NCI-H748 (cell line): ENCODE results near the gene PRELID3B.

ENCODE experiments used
- DNase-seq: peaks from one replicate; lab custom pipeline; 2025; ENCODE audit not compliant: unreplicated experiment; lab: John Stamatoyannopoulos, UW

The PRELID3B gene

DNA sequence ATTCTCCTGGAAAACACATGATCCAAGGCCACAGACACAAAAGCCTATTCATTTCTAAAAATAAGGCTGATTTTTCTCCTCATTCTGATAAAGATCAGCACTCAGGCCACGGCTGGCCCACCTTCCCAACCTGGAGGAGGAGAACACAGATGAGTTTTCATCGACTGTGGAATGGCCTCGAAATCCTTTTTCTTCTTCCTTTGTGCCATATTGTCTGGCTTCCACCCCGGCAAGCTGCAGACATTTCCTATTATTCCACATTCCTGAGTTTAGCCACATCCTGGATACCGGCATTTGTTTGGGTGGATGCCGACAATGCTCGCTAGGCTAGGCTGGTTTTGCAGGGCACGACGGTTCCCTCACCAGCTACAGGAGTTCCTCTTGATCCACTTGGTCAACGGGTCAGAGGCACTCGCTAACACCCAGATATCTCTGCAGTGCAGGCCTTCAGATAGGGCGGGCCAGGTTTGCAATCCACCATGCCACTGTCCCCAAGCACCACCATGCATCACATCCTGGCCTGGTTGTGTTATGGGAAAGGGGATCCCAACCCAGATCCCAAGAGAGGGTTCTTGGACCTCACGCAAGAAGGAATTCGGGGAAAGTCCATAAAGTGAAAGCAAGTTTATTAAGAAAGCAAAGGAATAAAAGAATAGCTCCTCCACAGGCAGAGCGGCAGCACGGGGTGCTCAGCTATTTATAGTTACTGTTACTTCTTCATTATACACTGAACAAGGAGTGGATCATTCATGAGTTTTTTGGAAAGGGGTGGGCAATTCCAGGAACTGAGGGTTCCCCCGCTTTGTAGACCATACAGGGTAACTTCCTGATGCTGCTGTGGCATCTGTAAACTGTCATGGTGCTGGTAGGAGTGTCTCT lies 31.4 kb downstream of the PRELID3B start:
- DNase-seq, result no peak

DNA sequence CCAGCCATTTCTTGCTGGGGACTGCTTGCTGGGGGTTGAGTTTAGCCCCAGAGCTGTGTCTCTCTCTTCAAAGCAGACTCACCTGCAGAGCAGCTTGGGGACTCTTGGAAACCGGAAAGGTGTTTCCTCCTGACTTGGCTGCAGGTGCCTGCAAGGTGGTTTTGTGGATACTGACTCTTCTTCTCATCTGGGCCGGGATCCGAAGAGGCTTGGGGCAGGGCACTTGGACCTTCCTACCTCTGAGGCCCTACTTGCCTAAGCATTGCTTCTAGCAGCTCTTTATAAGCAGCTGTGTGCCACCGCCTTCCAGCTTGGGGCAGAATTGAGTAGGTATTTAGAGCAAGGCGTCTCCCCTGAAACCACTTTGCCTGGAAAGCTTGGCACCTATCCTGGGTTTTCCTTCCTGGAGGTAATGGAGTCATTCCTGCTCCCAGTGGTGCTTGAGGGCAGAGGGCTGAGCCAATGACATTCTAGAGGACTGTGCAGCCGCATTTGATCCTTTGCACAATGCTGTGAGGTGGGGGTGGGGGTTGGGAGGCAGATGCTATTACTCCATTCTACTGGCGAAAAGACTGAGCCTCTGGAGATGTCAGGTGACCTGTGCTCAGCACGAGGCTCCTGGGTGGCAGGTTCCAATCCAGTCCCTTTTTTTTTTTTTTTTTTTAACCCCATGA lies 32.1 kb downstream of the PRELID3B start:
- no peak for DNase-seq

DNA sequence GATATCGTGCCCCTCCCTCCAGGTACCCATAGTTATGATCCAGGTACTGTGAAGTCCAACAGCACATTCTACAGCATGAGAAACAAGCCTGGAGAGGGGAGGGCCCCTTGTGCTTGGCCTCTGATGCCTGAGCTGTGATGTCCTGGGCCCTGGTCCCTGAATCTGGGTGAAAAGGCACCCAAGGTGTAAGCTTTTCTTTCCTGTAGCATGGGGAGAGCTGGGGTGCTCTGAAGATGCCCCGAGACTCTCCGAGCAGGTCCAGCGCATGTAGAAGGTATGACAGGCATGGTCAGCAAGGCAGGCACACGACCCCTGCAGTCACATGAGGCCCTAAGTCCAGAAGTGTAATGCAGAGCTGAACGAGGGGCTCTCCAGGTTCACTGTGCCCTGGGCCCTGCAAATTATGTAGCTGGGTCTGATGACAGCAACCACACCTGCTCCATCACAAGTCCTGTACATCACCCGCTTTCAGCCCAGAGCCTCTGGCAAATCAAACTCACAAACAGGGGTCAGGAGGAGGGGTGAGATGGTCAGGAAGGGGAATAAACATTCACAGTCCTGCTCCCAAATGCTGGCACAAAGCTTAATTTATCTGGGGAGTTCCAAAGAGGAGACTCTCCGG lies 33.8 kb downstream of the PRELID3B start:
- no peak for DNase-seq

DNA sequence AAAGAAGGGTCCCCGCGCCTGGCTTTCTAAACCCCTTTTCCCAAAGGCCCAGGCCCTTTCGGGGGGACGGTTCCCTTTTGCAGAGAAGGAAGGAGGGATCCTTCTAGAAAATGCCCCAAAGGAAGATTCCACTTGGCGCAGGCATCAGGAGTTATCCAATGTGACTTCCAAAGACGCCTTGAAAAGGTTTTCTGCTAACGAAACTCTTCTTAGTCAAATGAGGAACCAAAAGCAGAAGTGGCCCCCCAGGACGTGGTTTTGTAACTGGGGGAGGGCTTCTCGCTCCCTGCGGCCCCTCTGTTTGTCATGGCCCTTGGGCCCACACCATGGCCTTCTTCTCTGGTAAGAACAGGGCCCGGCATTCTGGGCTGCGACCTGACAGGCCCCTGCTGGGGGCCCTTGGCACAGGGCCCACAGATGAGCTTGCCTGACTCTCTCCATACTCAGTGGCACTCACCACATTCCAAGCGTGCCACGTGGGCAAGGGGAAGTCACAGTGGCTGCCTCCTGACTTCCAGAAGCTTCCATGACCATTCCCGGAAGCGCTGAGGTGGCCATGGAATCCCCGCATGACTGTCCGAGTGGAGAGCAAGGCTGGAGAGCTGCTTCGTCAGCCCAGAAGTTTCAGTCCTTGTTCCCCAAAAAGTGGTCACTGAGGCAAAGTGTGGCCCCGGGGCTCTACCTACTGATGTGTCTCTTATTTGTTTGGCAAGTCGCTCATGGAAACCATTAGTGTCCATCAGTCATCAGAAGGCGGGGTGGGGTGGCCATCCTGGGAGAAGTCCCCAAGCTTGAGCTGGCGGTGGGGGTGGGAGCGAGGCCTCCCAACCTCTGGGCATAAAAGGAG lies 34.7 kb downstream of the PRELID3B start:
- no peak for DNase-seq

DNA sequence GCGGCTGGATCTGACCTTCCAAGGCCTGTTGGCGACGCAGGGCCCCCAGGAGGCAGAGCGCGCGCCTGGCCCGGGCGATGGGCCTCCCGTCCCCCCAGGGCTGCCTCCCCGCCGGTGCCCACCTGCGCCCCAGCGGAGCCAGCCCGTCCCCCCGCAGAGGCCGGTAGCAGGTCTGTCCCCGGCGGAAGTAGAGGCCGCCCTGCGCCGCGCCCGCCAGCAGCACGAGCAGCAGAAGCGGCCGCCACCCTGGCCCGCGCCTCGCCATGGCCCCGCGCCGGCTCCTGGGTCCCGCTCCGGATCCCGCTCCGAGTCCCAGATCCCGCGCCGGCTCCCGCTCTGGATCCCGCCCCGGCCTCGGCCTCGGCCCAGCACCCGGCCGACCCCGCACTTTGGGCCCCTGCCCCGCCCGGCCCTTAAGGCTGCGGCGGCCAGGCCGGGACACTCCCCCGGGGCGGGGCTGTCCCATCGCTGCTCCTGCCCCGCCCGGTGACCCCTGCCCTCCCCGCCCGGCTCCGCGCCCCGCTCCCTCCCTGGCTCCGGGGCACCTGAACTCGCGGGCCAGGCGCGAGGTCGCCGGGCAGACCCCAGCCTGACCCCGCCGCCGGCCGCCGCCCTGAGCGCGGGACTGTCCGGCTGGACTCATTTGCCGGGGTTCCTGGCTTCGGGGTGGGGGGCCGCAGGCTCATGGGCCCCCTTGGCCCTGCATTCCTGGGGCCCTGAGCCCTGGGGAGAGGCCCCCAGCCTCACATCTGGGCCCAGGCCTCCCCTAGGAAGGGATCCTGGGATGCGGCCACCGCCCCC lies 35.5 kb downstream of the PRELID3B start, which contains the start of gene CTSZ:
Gene CTSZ, minus strand, starts transcription at position 391 of the 801 bp plus-strand sequence. Its CDS starts 126 bp downstream, at position 265.
- DNase-seq, result no peak

DNA sequence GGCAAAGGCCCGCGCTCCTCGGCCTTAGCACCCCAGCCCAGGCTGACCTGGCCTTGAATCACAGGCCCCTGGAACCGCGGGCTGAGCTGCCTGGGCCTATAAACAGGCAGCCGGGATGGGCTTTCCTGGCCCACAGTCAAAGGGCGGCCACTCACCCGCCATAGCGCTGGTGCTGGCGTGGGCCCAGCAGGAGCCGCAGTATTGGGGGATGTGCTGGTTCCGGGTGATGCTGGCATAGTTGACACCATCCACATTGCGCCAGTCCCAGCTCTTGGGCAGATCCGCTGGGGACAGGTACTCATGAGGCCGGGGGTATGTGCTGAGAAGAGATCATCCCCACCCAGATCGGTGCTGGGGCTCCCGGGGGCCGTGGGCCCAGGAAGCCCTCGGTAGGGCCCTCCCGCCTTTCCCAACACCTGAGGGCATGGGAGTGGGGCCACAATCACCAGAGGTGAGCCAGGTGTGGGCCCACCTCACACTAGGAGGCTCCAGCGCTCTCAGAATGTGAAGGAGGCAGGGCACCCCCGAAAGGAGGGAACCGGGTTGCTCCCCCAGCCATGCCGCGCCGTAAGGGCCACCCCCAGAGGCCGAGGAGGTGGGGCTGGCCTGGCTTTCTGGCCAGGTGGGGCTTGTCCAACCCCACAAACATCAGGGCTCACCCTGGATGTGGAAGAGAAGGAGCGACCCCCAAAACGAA lies 36.3 kb downstream of the PRELID3B start:
- no peak for DNase-seq

DNA sequence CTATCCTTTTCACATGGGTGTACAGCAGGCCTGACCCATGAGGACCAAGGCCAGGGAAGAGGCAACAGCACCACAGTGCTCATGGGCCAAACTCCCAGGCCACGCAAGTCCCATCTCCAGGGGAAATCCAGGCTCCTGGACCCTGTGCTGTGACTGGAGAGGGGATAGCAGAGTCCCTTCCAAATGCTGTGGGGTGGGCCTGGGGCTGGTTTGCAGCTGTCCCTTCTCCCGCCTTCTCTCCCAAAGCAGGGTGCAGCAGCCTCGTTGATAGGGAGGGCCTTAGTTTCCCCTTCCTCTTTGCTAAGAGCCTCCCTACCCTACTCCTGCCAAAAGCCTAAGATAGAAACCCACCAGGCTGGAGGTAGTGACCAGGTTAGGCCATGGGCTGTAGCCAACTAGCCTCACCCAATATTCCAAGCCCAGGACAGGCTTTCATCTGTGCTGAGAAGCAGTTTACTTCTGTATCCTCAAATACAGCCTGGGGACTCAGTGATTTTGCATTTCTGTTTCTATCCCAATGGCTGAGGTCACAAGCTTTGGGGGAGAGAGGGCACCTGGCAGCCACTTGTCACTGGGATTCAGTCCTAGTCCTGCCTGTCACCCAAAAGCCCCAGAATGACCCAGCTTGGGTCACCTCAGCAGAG lies 36.9 kb downstream of the PRELID3B start:
- no peak for DNase-seq

DNA sequence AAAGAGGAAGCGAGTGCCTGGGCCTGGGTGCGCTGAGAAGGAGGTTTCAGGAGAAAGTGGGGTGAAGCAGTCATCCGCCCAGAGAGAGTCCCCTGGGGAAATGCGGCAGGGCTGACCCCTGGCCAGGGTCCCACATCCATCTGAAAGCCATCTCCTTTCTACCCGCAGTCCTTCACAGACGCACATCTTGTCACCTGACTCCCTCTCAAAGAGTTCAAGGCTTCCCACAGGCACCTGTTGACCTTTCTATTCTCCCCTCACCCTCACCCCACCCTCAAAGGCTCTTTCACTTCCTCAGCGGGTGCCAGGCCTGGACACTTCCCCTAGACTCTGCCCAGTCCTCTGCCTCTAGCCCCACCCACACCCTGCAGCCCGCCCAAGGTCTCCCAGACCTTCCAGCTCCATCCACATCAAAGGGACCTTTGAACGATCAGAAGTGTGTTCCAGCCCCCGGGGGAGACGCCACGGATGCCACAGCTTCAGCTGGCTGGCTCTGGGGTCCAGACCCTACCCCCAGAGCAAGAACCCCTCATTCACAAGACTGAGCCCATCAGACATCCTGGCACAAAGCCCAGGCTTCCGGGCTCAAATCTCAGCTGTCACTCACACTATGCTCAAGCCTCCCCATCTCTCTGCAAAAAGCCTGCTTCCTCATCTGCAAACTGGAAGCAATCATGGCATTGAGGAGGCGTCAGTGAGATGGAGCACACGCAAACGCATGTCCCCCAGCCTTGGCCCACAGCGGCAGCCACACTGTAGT lies 37.6 kb downstream of the PRELID3B start:
- DNase-seq, result no peak

DNA sequence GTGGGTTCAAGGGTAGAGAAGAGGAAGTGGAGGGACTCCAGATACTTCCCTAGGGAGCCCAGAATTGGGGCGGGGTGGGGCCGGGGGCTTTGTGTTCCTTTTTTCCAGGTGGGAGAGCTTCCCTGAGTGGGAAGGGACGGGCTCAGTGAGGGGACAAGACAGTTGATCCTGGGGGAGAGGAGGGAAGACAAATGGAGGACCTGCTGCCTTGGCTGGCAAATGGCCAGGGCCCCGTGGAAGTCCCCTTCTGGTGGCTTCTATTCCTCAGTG lies 38.2 kb downstream of the PRELID3B start:
- DNase-seq, result no peak

DNA sequence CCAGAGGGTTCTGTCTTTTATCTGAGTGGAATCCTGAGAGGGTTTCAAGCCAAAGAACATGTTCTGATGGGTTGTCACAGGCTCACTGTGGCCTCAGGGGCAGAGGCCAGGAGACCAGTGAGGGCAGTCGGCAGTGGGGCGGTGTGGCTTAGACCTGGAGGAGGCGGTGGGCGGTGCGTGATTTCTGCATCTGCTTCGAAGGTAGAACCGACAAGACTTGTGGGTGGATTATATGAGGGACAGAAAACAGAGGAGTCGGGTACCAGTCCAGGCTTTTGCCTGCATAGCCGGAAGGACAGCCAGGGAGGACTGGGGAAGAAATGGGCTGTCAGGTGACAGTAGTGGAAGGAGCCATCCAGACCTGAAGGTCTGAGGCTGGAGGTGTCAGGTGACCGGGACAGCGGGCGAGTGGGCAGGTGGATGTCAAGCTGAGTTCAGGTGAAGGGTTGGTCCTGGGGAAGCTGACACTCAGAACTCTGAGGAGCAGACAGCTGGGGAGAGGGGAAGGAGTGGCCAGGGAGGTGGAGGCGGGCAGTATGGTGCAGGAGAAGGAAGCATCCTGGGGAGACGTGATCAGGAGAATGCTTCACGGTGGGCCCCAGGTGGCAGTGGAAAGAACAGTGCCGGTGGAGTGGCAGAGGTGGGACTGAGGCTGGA lies 38.6 kb downstream of the PRELID3B start:
- no peak for DNase-seq

DNA sequence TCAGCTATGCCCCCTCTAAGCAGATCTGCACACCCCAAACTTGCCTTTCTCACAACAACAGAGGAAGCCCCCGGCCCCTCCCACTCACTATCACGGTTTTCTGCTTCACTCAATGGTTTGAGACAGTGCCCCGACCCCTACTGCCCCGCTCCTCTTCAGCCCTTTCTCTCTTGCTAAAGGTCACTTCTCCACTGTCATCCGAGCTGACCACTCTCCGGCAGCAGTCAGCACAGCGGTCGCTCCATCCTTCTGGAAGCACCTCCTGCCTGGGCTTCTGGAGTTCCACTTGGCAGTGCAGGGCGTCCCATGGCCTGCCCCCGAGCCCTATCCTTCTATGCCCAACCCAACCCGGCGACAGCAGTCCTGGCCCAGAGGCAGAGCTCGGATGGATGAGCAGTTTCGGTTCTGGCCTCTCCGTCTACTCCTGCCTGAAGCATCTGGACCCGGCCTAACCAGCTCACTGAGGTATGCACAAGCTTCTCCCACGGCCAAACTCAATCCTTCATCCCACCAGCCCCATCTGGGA lies 39.6 kb downstream of the PRELID3B start:
- DNase-seq, result no peak

DNA sequence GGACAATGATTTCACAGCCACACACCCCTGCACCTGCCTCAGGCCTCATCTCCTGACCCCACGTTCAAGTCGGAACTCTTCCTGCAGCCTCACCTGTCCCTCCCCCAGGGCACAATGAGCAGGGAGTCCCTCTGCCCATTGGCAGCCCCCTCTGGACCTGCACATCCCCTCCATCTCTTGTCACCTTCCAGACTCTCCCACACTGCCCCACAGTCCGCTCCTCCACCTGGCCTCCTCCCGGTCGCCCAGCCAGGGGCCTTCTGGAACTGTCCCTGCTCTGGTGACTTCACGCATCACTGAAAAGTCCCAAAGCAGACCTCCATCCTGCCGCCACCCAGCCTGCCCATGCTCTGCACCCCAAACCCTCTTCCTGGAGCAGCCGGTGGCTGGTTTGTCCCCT lies 40.2 kb downstream of the PRELID3B start:
- no peak for DNase-seq

DNA sequence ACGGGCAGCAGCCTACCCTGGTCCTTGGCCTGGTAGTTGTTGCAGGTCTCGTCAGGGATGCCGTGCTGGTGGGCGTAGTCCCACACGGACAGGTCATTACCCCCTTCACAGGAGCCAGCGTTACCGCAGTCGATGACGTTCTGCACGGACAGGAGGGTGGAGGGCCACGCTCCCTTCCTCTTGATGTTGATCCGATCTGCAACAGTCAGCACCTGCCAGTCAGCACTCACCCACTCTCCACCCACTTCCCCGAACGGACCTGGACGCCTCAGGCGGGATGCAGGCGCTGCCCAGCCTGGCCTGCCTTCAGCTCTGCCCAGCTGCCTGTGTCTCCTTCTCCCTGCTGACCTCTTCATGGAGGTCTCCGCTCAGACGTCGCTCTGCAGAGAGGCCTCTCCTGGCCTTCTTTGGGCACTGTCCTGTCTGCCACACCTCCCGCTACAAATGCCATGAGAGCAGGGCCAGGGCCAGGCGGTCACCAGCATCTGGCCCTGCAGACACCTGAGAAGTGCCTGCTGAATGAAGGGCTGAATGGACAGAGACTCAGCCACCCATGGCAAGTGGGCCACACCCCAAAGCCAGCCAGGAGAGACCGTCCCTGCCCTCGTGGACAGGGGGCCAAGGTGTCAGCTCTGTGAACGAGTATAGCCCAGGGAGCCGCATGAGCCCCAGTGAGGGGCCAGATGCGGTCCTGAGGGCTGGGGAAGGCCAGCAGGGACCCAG lies 41.0 kb downstream of the PRELID3B start:
- no peak for DNase-seq

DNA sequence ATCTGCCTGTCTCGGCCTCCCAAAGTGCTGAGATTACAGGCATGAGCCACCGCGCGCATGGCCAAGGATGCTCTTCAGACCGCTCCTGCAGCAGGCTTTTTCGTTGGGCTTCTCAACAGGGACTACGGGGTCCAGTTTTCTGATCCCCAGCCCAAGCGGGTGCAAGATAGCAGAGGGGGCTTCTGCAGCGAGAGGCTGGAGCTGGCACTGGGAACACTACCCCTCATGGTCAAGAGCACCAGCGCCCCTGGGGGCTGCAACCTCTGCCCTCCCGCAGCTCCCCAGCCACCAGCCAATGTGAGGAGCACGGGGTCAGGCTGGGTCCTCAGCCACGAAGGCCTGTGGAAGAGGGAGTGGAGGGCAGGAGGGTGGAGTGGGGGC lies 41.5 kb downstream of the PRELID3B start:
- DNase-seq, result no peak

DNA sequence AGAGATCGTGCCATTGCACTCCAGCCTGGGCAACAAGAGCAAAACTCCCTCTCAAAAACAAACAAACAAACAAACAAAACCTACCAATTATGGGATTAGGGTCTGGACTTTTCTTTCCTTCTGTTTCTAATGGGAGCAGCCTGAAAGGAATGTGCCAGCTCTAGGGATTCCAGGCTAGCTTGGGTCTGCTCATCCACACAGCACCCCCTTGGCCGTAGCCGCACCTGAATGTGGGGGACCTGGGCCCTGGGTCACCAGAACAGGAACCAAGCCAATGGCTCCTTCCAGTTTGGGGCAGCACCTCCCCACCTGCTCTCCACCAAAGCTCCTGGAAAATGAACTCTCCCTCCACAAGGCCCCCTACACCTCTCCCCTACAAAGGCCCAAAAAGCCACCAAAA lies 42.3 kb downstream of the PRELID3B start:
- DNase-seq, result no peak

DNA sequence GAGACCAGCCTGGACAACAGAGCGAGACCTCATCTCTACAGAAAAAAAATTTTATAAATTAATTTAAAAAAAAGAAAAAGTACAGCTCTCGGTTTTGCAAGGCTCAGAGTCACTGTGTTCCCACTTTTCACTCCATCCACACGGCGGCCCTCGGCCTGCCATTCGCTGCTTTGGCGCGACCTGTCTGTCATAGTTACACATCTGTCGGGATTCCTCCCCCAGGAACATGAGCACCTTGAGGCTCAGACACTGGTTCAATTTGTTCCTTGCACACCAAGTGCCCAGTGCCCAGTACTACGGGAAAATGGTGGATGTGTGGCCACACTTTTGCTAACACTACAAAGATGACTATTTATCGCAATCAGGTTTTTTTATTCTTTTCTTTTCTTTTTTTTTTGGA lies 43.9 kb downstream of the PRELID3B start:
- no peak for DNase-seq

DNA sequence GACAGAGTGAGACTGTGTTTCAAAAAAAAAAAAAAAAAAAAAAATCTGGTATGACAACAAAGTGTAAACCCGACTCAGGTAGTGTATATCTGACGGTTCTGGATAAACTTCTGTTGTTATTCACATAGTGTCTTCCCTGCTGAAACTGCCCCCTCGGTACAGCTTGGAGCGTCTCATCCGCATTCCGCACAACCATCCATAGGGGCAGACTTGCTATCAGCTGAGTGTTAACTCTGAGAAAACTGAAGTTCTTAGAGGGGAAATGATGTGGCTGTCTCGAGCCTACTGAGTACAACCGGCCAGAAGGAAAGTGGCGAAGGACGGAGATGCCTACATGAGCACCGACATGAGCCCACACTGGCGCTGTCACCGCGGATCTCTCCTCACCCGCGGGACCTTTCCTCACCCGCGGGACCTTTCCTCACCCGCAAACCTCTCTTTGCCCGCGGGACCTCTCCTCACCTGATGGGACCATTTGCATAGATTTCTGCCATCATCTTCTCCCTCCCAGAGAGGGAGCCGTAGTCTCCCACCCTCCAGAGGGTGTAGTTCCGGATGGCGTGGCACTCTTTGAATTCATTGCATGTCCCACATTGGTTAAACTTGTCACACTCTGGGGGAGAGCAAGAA lies 45.3 kb downstream of the PRELID3B start:
- no peak for DNase-seq
